ENCODE measurements around the gene CDH4. TPM values are rescaled to one million over a fixed set of nuclear protein-coding genes. Genes with fewer than 3 reads are reported as not detected.
A peak's percentile ranks its signal among the peaks of the same experiment; 100 is the strongest.

The CDH4 gene
- total RNA-seq, 1 donor, result 0.18 TPM

DNA sequence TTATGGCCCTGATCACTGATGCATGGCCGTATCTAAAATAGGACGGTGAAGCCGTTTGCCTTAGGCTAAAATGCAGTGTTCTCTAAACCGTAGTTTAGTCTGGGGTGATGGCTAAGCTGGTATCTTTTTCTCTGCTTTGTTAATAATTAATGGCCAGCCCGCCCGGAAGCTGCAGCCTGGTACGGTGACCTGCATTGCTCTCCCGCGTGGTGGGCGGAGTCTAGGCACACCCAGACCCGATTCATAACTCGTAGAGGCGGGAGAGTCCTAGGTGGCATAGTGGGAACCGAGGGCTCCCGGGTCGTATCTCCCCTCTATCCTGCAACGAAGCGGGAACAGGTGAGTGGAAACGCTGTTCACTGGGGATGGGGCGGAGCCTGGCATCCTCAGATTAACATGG lies 5.5 kb downstream of the CDH4 start:
- no peak overlapping the region for H3K4me3 ChIP-seq (ENCODE audit: low read depth, low read length)
- TF ChIP-seq, protein P1, sequence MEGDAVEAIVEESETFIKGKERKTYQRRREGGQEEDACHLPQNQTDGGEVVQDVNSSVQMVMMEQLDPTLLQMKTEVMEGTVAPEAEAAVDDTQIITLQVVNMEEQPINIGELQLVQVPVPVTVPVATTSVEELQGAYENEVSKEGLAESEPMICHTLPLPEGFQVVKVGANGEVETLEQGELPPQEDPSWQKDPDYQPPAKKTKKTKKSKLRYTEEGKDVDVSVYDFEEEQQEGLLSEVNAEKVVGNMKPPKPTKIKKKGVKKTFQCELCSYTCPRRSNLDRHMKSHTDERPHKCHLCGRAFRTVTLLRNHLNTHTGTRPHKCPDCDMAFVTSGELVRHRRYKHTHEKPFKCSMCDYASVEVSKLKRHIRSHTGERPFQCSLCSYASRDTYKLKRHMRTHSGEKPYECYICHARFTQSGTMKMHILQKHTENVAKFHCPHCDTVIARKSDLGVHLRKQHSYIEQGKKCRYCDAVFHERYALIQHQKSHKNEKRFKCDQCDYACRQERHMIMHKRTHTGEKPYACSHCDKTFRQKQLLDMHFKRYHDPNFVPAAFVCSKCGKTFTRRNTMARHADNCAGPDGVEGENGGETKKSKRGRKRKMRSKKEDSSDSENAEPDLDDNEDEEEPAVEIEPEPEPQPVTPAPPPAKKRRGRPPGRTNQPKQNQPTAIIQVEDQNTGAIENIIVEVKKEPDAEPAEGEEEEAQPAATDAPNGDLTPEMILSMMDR (IDR thresholded peaks at IDR 0.05; ENCODE audit: insufficient read depth, low read length), result no peak
- no peak for DNase-seq (ENCODE audit: low read depth)

- TF ChIP-seq, protein P1 (IDR thresholded peaks at IDR 0.05; ENCODE audit: insufficient read depth, low read length), result no peak
- no peak for DNase-seq (ENCODE audit: low read depth)
- H3K4me3 ChIP-seq (ENCODE audit: low read depth, low read length), result no peak overlapping the region
These were observed 7.7 kb downstream of the CDH4 start for GRCh38 chr20:61259741-61260140.

DNA sequence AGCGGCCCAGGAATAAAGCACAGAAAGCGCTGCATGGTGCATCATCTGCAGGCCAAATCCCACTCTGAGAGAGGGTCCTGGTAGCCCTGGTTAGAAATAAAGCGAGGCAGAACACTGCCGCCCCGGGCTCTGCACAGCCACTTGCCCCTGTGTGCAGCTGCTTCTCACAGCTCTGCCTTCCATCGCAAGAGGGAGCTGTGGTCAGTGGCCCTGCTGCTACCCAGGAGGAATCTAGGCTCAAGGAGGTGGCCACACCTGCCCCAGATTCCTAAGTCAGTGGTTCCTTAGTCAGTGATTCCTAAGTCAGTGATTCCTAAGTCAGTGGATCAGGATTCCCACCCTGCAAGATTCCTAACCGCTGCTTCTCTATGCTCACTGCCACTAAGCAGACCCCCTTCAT lies 8.8 kb downstream of the CDH4 start:
- H3K4me3 ChIP-seq (ENCODE audit: low read depth, low read length), result no peak overlapping the region
- DNase-seq (ENCODE audit: low read depth), result no peak
- TF ChIP-seq, protein P1 (IDR thresholded peaks at IDR 0.05; ENCODE audit: insufficient read depth, low read length), result no peak

DNA sequence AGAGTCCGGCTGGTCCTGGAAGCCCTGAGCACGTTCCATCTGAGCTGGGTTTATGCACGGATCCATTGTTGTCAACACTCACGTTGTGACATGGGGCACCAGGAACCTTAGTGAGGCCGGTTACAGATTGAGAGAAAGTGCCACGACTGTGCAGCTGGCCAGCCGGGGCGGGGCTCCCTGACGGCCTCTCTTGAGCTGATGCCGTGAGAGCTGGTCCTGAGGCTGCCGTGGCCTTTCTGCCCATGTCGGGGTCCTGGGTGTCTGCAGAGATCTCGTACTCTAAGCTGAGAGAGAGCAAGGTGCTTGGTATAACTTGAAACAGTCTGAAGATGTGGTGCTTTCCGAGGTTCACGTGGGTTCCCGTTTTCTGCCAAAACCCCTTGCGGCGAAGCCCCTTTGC lies 10.0 kb downstream of the CDH4 start:
- TF ChIP-seq, protein P1 (IDR thresholded peaks at IDR 0.05; ENCODE audit: insufficient read depth, low read length), result no peak
- no peak overlapping the region for H3K4me3 ChIP-seq (ENCODE audit: low read depth, low read length)
- DNase-seq (ENCODE audit: low read depth), result no peak

DNA sequence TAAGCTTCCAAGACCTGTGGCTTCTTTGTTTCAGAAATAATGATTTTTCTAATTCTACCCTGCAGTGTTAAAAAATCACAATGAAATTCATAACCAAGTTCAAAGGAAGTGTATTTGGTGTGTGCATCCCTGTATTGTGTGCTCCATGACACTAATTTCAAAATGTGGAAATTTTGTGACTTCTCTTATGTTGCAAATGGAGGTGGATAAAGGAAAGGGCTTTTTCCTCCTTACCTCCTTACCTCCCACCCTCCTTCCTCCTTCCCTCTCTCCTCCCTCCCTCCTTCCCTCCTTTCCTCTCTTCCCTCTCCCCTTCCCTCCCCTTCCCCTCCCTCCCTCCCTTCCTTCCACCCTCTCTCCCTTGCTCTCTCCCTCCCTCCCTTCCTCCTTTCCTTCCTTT lies 10.5 kb downstream of the CDH4 start:
- TF ChIP-seq, protein P1 (IDR thresholded peaks at IDR 0.05; ENCODE audit: insufficient read depth, low read length), result no peak
- DNase-seq (ENCODE audit: low read depth), result no peak
- no peak overlapping the region for H3K4me3 ChIP-seq (ENCODE audit: low read depth, low read length)

GRCh38 chr20:61263084-61263695 lies 11.1 kb downstream of the CDH4 start:
- TF ChIP-seq, protein P1 (IDR thresholded peaks at IDR 0.05; ENCODE audit: insufficient read depth, low read length), result peak; percentile 92
- H3K4me3 ChIP-seq (ENCODE audit: low read depth, low read length), result no peak overlapping the region
- peak; percentile 30 for DNase-seq (ENCODE audit: low read depth)

DNA sequence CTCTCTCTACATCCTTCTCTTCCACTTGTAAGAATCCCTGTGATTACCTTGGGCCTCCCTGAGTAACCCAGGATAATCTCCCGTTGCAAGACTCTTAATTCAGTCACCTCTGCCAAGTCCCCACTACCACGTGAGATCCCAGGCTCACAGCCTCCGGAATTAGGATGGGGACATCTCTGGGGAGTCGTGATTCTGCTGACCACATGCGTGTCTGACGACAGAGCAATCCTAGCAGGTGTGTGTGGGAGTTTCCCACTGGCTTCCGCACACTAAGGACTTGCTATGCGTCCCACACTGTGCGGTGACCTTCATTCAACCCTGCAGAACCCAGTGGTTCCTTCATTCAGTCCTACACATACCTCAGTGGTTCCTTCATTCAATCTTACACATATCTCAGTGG lies 11.9 kb downstream of the CDH4 start:
- DNase-seq (ENCODE audit: low read depth), result no peak
- TF ChIP-seq, protein P1 (IDR thresholded peaks at IDR 0.05; ENCODE audit: insufficient read depth, low read length), result no peak
- no peak overlapping the region for H3K4me3 ChIP-seq (ENCODE audit: low read depth, low read length)
